Measurements from ENCODE around the gene CCSER1. TPM values are rescaled to one million over a fixed set of nuclear protein-coding genes. Genes with fewer than 3 reads are reported as not detected.

The CCSER1 gene
- total RNA-seq, 4 donors from 2014 or later: 13.3 to 54.6 (median 34.0) TPM

DNA sequence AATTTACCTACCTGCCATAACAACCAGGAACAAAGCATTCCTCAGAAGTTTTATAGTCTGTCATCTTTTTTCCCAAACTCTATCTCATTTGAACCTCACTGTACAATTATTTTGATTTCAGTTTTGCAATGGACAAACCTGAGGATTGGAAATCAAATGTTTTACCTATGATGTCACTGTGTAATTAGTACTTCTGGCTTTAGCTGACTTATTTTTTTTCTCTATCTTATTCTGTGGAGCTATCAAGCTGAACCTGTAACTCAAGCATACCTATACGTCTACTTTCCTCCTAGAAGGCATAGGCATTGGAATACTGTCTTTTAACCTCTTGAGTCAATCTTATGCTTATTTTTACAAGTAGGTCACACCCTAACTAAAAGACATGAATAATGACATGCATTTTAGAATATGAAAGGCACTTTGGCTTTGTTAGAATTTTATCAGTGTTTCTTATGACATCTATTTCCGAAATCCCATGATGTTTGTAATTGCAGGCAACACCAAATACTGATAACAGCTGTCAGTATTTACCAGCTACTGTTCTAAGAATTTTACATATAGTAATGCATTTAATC is 21.5 kb downstream of the CCSER1 start:
- WGBS, 2 donors (ENCODE audit: low coverage in 1 of 2): 72 to 81% methylated on average over 2 of the region's 2 CpGs
- Histone ChIP-seq H3K4me3 (no peak overlapping the region), H3K27ac (no peak overlapping the region), H3K36me3 (no peaks in the 10 kb centered on the region), H3K4me1 (peaks cover 0 to 8% (median 2%) of the 10 kb centered on the region in 4 donors), H3K9me3 (no peaks in the 10 kb centered on the region), H3K27me3 (no peaks in the 10 kb centered on the region)
- TF ChIP-seq POLR2AphosphoS5 (IDR thresholded peaks at IDR 0.05) (no peak), EP300 (IDR thresholded peaks at IDR 0.05; ENCODE audit: low read depth) (no peak), POLR2A (IDR thresholded peaks at IDR 0.05) (no peak)
- TF ChIP-seq, protein P1, sequence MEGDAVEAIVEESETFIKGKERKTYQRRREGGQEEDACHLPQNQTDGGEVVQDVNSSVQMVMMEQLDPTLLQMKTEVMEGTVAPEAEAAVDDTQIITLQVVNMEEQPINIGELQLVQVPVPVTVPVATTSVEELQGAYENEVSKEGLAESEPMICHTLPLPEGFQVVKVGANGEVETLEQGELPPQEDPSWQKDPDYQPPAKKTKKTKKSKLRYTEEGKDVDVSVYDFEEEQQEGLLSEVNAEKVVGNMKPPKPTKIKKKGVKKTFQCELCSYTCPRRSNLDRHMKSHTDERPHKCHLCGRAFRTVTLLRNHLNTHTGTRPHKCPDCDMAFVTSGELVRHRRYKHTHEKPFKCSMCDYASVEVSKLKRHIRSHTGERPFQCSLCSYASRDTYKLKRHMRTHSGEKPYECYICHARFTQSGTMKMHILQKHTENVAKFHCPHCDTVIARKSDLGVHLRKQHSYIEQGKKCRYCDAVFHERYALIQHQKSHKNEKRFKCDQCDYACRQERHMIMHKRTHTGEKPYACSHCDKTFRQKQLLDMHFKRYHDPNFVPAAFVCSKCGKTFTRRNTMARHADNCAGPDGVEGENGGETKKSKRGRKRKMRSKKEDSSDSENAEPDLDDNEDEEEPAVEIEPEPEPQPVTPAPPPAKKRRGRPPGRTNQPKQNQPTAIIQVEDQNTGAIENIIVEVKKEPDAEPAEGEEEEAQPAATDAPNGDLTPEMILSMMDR (IDR thresholded peaks at IDR 0.05): no peak
- in situ Hi-C loops (cut with MboI; ENCODE audit: low pct_ligation_motif_present in 1 of 4, low pct_unique_long_range_greater_than_20kb in 1 of 4, low sequenced_read_pairs in 3 of 4) (no loop called here), intact Hi-C loops (cut with DNase I; ENCODE audit: low total_unique reads) (no loop called here)
- no peak for DNase-seq

DNA sequence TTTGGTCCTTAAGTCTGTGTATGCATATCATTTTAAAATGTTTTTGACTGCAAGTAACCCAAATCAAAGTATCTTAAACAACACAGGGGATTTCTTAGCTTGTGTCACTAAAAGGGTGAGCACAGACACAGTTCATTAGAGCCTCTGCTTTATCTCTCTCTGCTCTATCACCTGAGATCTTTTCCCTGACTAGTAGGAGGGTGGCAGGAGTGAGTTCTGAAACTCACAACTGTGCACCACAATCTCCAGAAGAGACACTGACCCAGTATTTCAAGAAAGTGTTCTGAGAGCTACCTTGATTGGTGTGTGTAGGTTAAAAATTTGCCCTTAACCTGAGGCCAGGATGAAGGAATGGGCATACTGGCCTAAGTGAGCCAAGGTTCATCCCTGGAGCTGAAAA is 24.8 kb downstream of the CCSER1 start:
- TF ChIP-seq POLR2A (IDR thresholded peaks at IDR 0.05) (no peak), EP300 (IDR thresholded peaks at IDR 0.05; ENCODE audit: low read depth) (no peak), POLR2AphosphoS5 (IDR thresholded peaks at IDR 0.05) (no peak)
- TF ChIP-seq, protein P1 (IDR thresholded peaks at IDR 0.05): no peak
- Histone ChIP-seq H3K9me3 (no peaks in the 10 kb centered on the region), H3K27ac (no peak overlapping the region), H3K36me3 (no peaks in the 10 kb centered on the region), H3K4me3 (no peak overlapping the region), H3K4me1 (peaks cover 0 to 8% (median 2%) of the 10 kb centered on the region in 4 donors), H3K27me3 (no peaks in the 10 kb centered on the region)
- in situ Hi-C loops (cut with MboI; ENCODE audit: low pct_ligation_motif_present in 1 of 4, low pct_unique_long_range_greater_than_20kb in 1 of 4, low sequenced_read_pairs in 3 of 4): no loop called here
- intact Hi-C loops (cut with DNase I; ENCODE audit: low total_unique reads): no loop called here
- no peak for DNase-seq

- in situ Hi-C loops (cut with MboI; ENCODE audit: low pct_ligation_motif_present in 1 of 4, low pct_unique_long_range_greater_than_20kb in 1 of 4, low sequenced_read_pairs in 3 of 4) (no loop called here), intact Hi-C loops (cut with DNase I; ENCODE audit: low total_unique reads) (no loop called here)
- no peak for DNase-seq
- TF ChIP-seq EP300 (IDR thresholded peaks at IDR 0.05; ENCODE audit: low read depth): no peak
- TF ChIP-seq, protein P1 (IDR thresholded peaks at IDR 0.05): no peak
- TF ChIP-seq POLR2A (IDR thresholded peaks at IDR 0.05): no peak
- TF ChIP-seq POLR2AphosphoS5 (IDR thresholded peaks at IDR 0.05): no peak
- H3K27ac ChIP-seq: no peak overlapping the region
- 21 to 40% methylated on average over 1 of the region's 1 CpG for WGBS, 2 donors (ENCODE audit: low coverage in 1 of 2)
- no peak overlapping the region for H3K4me3 ChIP-seq
- no peaks in the 10 kb centered on the region for H3K36me3 ChIP-seq
- no peaks in the 10 kb centered on the region for H3K9me3 ChIP-seq
- no peaks in the 10 kb centered on the region for H3K27me3 ChIP-seq
- H3K4me1 ChIP-seq: peaks cover 0 to 4% (median 0%) of the 10 kb centered on the region in 4 donors
Measured at GRCh38 chr4:90159193-90159592, 32.0 kb downstream of the CCSER1 start.

GRCh38 chr4:90160044-90160443 is 32.9 kb downstream of the CCSER1 start:
- Histone ChIP-seq H3K27ac (no peak overlapping the region), H3K4me3 (no peak overlapping the region), H3K4me1 (peaks cover 0 to 4% (median 0%) of the 10 kb centered on the region in 4 donors), H3K27me3 (no peaks in the 10 kb centered on the region), H3K9me3 (no peaks in the 10 kb centered on the region), H3K36me3 (no peaks in the 10 kb centered on the region)
- in situ Hi-C loops (cut with MboI; ENCODE audit: low pct_ligation_motif_present in 1 of 4, low pct_unique_long_range_greater_than_20kb in 1 of 4, low sequenced_read_pairs in 3 of 4): no loop called here
- 17 to 80% methylated on average over 1 of the region's 1 CpG for WGBS, 2 donors (ENCODE audit: low coverage in 1 of 2)
- intact Hi-C loops (cut with DNase I; ENCODE audit: low total_unique reads): no loop called here
- DNase-seq: no peak
- TF ChIP-seq, protein P1 (IDR thresholded peaks at IDR 0.05): no peak
- TF ChIP-seq EP300 (IDR thresholded peaks at IDR 0.05; ENCODE audit: low read depth) (no peak), POLR2AphosphoS5 (IDR thresholded peaks at IDR 0.05) (no peak), POLR2A (IDR thresholded peaks at IDR 0.05) (no peak)
